Testis (tissue), 3 donors: Measurements from ENCODE around the gene ATP1B3. TPM values are rescaled to one million over a fixed set of nuclear protein-coding genes. Genes with fewer than 3 reads are reported as not detected.

ENCODE experiments used
- DNase-seq: peaks from one replicate; pipeline ENCODE4 v3.0.0-alpha.2; 2019
- H3K27ac ChIP-seq, 2 donors: fragments of 200-600 bp; sonication (generic); one replicate each; pipeline ENCODE4 v1.5.1; 2019
- H3K27me3 ChIP-seq: fragments of 200-600 bp; sonication (generic); one replicate; pipeline ENCODE4 v1.5.1; 2019
- H3K36me3 ChIP-seq: fragments of 200-600 bp; sonication (generic); one replicate; pipeline ENCODE4 v1.5.1; 2017; ENCODE audit warnings: low read depth; ENCODE audit errors: missing control alignments
- H3K4me1 ChIP-seq: fragments of 200-600 bp; sonication (generic); one replicate; pipeline ENCODE4 v1.5.1; 2019
- H3K4me3 ChIP-seq, 2 donors: fragments of 200-600 bp; sonication (generic); one replicate each; pipeline ENCODE4 v1.5.1; 2017 to 2019
- H3K9me3 ChIP-seq: fragments of 200-600 bp; sonication (generic); one replicate; pipeline ENCODE4 v1.5.1; 2017
- CTCF ChIP-seq, 3 experiments: fragments of 450-650 bp in 2 of 3; fragments of 200-600 bp in 1 of 3; sonication (generic) in 1 of 3; IDR thresholded peaks; one replicate each; pipeline ENCODE4 v1.5.1; 2016 to 2019; ENCODE audit warnings: antibody characterized with exemption in 3 of 3, mild to moderate bottlenecking in 2 of 3, moderate library complexity in 1 of 3
- POLR2A ChIP-seq: fragments of 450-650 bp; IDR thresholded peaks from one replicate; pipeline ENCODE4 v1.6.1; 2017; ENCODE audit warnings: antibody characterized with exemption, mild to moderate bottlenecking, moderate library complexity
- WGBS, 2 donors: methylation state at CpG; one replicate each; pipeline ENCODE4 v1.1.5; 2018; 5-methylcytosine and 5-hydroxymethylcytosine counted together
- intact Hi-C: fragments of 100-400 bp; cut with DNase I; formaldehyde crosslinking; loops from one replicate; pipeline ENCODE4 v1.15.1; 2023; ENCODE audit warnings: low total_unique reads
- polyA plus RNA-seq: library from polyadenylated mRNA; stranded (reverse); fragments of 350-450 nt; fragmentation: Illumina TruSeq; extraction: RNeasy Lipid Tissue Mini Kit (QIAGEN cat#74804); gene quantifications from one replicate; pipeline ENCODE4 v1.2.3, GENCODE V29; 2014; ENCODE audit warnings: low read depth, low replicate concordance; ENCODE audit not compliant: insufficient read depth
- total RNA-seq, 2 donors: library from RNA; depleted of rRNA; stranded (reverse); fragments of >200 nt; gene quantifications; one replicate each; pipeline ENCODE4 v1.2.3, GENCODE V29; 2016

Gene ATP1B3
- total and polyA plus RNA-seq, 3 donors from 2014 or later: 47.1 to 147 (median 79.5) TPM

GRCh38 chr3:141865101-141865500, 11.3 kb upstream of the ATP1B3 start:
- TF ChIP-seq POLR2A (no peak), CTCF (IDR thresholded peaks at IDR 0.05) (no peak)
- Histone ChIP-seq H3K27me3 (no peaks in the 10 kb centered on the region), H3K4me1 (no peaks in the 10 kb centered on the region), H3K36me3 (no peaks in the 10 kb centered on the region), H3K4me3 (no peak overlapping the region), H3K9me3 (no peaks in the 10 kb centered on the region), H3K27ac (no peak overlapping the region)
- intact Hi-C loops: no loop called here
- DNase-seq: no peak
- 86 to 87% methylated on average over 9 of the region's 9 CpGs for WGBS, 2 donors

- TF ChIP-seq POLR2A: no peak
- TF ChIP-seq CTCF (IDR thresholded peaks at IDR 0.05): no peak
- WGBS, 2 donors: 90 to 93% methylated on average over 6 of the region's 6 CpGs
- Histone ChIP-seq H3K27me3 (no peaks in the 10 kb centered on the region), H3K4me1 (no peaks in the 10 kb centered on the region), H3K27ac (no peak overlapping the region), H3K36me3 (no peaks in the 10 kb centered on the region), H3K4me3 (no peak overlapping the region), H3K9me3 (no peaks in the 10 kb centered on the region)
- DNase-seq: no peak
- intact Hi-C loops: loop anchor here (10.0 kb wide), 1 partner anchor 135 kb away; the partner anchor contains the start of gene RNF7
These were observed 6.3 kb upstream of the ATP1B3 start for GRCh38 chr3:141870091-141870687.

- intact Hi-C loops: loop anchor here (10.0 kb wide), 1 partner anchor 141 kb away; the partner anchor contains the start of gene RNF7
- Histone ChIP-seq H3K4me3 (peak overlapping the region; percentile 84 to 90), H3K27ac (peak overlapping the region; percentile 78 to 100), H3K27me3 (no peaks in the 10 kb centered on the region), H3K4me1 (peaks cover 10% of the 10 kb centered on the region), H3K9me3 (no peaks in the 10 kb centered on the region), H3K36me3 (no peaks in the 10 kb centered on the region)
- TF ChIP-seq CTCF (IDR thresholded peaks at IDR 0.05) (peak; percentile 65 to 77 (median 76)), POLR2A (no peak)
- WGBS, 2 donors: 1% methylated on average over 18 to 19 of the region's 19 CpGs
- DNase-seq: peak; percentile 92
These were observed 1.0 kb upstream of the ATP1B3 start for GRCh38 chr3:141875374-141875892.

- peak; percentile 65 for DNase-seq
- Histone ChIP-seq H3K27ac (peak overlapping the region; percentile 78 to 100), H3K4me1 (peaks cover 10% of the 10 kb centered on the region), H3K4me3 (peak overlapping the region; percentile 84 to 90), H3K9me3 (no peaks in the 10 kb centered on the region), H3K27me3 (no peaks in the 10 kb centered on the region), H3K36me3 (no peaks in the 10 kb centered on the region)
- intact Hi-C loops: loop anchor here (10.0 kb wide), 1 partner anchor 141 kb away; the partner anchor contains the start of gene RNF7
- WGBS, 2 donors: 1% methylated on average over 25 to 40 of the region's 42 CpGs
- TF ChIP-seq CTCF (IDR thresholded peaks at IDR 0.05): no peak
- TF ChIP-seq POLR2A: no peak
These were observed 506 bp upstream of the ATP1B3 start for GRCh38 chr3:141875893-141876380.
